ENCODE data around the gene RASSF7.

RASSF7 gene

DNA sequence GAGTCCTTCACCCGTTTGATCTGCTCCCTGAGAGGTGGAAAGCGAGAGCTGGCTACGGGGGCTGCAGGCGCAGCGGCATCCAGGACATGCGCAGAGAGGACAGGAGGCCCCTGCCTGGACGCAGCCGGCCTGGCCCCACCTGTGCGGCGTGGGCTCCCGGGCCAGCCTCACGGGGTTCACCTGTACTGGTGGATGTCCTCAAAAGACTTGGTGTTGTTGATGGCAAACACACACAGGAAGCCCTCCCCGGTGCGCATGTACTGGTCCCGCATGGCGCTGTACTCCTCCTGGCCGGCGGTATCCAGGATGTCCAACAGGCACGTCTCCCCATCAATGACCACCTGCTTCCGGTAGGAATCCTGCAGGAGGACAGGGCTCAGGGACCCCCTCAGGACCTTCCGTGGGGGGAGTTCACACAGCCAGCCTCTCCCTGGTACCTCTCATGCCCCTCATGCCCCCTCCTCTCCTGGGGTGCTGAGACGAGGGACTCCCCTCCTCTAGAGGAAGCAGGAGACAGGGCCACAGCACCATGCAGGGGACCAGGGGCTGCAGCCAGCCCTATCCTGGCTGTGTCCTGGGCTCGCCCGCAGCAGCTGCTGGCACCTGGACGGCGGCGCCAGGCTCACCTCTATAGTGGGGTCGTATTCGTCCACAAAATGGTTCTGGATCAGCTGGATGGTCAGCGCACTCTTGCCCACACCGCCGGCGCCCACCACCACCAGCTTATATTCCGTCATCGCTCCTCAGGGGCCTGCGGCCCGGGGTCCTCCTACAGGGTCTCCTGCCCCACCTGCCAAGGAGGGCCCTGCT is 27.0 kb upstream of the RASSF7 start:
- no peak for DNase-seq

DNA sequence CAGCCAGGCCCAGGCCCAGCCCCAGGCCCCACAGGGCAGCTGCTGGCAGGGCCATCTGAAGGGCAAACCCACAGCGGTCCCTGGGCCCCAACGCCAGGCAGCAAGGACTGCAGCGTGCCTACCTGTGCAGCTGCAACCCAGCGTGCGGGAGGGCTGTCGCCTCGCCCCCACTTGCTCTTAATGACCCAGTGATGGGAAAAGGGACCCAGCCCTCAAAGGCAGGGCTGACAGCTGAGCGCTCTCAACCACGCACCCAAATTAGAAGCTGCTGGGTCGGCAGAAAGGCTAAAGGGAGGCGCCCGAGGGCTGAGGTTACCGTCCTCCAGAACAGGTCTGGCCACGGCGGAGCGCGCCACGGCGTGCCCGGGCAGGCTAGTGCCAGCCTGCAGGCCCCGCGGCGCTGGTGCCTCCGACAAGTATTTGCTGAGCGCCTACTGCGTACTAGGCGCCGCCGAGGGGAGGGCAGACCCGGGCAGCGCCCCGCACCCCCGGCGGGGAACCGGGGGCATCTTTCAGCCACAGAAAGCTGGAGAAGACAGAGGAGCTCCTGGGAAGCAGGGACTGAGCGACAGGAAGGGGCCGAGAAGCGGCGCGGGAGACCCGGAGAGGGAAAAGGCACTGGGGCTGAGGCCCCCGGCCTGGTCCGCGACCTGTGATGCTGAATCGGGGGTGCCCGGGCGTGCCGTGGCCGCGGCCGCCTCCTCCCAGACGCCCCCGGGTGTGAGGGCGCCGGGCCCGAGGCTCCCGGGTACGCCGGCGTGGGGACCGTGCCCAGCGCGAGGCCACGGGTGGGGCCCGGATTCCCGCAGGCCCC is 26.2 kb upstream of the RASSF7 start:
- no peak for DNase-seq

DNA sequence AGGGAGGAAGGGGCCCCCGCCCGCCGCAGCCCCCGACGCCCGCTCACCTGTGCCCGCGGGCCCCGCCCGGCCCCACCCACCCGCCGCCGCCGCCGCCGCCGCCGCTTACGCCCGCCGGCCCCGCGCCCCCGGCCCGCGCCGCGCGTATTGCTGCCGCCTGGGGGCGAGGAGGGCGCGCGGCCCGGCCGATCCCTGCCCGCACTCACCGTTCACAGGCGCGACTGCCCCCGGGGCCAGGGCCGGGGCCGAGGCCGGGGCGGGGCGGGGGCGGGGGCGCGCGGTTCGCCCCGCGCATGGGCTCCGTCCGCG is 25.6 kb upstream of the RASSF7 start:
- no peak for DNase-seq

DNA sequence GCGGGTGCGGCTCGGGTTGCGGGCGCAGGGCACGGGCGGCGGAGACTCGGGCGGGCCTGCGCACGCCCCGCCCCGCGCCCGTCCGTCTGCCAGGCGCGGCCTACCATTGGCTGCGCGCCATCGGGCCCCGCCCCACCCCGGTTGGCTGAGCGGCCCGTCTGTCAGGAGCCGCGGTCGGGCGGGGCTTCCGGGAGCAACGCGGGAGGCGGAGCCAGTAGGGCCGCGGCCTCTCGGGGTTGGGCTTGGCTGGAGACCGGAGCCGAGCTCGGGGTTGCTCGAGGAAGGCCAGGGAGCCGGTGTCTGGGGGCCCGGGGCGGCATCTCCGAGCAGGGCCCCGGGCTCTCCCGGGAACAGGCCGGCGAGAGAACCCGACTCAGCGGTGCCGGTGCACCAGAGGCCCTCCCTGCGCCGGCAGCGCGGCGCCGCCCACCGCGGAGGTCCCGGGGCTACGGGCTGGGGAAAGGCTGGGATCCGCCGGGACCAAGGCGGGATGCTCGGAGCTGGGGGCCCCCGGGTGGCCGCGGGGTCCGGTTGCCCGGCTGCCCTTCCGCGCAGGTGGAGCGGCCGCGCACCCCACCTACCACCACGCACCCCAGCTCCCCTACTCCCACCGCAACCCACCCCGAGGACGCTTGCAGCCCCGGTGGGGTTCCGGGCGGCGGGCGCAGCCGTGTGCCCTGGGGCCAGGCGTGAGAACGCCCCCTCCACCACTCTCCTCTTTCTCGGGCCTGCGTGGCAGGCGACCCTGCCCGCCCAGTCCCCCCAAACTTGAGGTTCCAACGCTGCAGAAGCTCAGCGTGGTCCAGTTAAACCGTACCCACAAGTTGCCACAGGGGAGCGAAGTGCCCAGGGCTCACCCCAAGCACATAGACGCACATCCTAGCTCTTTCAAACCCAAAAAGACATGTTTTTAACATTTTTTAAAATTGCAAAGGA is 25.0 kb upstream of the RASSF7 start, which contains the start of gene HRAS:
TSS of gene HRAS (minus strand) at position 58 of the 936 bp plus-strand sequence.
- DNase-seq = peak; percentile 86

DNA sequence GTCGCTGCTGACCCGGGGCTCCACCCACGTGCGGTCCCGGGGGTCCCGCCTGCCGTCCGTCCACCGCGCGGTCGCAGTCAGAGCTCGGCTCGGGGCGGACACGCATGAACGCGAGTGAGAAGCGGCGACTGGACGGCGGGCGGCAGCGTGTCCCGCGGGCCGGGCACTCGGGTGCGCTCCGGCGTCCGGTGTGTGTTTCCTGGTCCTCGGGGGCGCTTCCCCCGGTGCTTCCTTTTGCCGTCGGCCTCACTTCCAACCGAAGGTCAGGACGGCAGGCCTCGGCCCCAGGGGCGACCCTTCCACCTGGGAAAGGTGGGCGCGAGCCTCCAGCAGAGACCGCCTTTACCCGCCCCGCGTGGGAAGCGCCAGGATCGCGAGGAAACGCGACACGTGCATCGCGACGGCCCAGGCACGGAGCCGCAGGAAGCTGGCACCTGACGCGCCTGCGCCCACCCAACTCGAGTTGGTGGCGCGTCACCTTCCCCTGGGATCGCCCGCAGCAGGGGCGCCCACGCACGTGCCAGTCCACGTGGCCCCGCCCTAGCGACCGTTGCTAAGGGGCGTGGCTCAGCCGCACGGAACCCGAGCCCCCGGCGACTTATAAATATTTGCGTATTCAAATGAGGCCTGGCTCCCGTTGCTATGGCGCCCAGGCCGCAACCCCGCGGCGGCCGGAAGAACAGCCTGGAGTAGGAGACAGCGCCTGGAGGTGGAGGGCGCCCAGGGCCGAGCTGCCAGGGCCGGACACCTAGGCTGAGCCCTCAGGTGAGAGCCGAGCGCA is 23.7 kb upstream of the RASSF7 start, which contains the start of gene LRRC56:
TSS of gene LRRC56 (plus strand) at position 687 of the 781 bp plus-strand sequence. CDS start 3,158 bp downstream, outside the sequence.
- peak; percentile 83 for DNase-seq

DNA sequence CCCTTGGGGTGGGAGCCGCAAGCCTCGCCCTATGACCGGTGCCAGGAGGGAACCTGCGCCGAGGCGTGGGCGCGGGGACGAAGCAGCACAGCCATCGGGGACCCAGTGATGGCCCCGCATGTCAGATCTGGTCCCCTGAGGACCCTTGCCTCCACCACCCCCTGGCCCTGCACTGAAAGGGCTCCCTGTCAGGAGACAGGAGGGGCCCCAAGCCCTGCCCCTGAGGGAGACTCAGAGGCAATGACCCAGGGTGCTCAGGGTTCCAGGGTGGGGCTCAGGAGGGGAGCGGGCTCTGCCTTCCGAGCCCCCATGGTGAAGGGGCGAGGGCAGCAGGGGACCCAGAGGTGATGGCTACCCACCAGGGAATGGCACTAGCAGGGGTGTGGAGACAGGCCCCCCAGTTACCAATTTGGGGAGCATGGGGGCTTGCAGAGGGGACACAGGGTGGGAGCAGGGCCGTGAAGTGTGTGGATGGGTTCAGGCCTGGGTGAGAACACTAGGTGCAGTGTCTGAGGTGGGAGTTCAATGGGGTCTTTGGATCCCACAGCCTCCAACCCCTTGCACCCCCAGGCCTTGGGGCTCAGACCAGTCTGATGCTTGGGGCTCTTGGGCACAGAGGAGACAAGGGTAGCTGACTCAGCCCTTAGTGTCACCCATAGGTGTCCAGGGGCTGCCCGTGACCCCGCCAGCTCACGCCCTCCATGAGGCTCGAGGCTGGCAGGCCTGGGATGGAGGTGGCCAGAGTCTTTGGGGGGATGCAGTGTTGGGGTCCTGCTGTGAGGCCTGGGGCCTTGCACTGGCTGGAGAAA is 22.9 kb upstream of the RASSF7 start:
- no peak for DNase-seq

DNA sequence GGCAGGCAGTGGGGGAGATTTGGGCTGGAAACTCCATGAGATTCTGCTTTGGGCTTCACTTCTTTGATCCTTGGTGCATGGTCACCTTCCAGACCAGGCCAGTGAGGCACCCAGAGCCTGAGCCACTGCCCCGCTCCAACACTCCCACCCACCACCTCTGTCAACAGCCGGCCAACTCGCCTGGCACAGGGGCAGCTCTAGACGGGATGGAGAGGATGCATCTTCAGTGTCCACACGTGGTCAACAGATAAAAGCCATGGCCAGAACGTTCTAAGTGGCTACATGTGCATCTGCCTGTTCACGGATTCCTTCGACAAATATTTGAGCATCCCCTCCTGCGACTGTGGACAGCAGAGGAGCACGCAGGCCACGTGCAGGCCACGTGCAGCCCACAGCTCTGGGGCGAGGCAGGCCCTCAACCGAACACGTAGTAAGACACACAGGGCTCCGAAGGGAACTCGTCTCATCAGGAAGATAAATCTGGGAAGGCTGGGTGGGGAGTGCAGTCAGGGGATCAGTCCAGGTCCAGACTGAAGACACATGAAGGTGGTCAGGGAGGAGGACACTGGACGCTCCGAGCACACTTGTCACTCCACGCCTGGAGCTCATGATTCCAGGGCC is 22.2 kb upstream of the RASSF7 start:
- DNase-seq = no peak

DNA sequence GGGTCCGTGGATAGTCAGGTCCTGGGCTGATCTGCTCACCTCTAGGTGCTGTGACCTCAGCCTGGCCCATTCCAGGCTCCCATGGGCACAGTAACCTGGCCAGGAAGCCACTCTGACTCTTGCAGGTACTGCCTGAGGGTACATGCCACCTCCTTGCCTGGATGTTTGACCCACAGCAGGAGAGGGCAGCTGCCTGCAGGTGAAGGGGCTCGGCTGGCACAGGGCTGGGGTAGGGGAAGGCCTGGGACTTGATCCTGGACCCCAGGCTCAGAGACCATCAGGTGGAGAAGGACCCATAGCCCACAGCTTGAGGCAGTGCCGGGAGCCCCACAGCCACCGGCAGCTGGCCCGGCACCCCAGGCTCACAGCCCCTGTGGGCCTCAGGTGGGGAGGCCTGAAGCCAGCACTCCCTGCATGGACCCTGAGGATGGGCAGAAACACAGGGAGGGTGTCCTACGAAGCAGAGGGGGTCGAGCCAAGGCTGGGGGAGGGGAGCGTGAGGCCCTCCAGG is 20.7 kb upstream of the RASSF7 start:
- no peak for DNase-seq

DNA sequence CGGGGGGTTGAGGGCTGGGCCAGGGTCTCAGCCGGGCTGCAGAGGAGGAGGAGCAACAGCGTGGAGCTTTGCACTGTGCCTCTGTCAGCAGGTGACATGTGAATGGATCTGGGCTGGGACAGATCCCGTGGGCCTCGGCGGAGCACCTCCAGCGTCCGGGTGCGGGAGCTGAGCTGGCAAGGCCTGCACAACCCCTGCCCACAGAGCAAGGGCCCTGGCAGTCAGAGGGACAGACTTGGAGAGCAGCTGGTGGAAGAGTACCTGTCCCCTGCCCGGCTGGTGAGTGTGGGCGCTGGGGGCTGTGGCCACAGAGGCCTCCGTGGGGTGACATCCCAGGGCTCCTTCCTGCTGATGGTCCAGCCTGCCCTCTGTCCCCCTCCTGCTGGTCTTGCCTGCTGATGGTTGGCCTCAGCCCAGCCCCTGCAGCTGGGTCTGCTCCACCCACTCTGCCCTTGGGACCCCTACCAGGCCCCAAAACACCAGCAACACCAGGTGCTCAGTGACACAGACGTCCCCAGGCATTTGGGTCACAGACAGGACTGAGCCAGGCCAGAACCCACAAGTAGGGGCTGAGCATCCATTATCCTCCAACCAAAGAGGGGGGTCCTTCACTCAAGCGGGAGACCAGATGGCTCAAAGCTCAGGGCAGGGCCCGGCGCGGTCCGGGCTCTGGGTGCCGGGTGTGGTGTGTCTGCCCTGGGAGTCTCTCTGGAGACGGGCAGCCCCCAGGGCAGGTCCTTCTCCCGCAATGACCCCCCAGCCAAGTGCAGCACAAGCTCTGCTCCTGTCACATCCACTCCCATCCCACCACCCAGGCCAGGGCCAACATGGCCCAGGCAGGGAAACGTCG is 20.0 kb upstream of the RASSF7 start:
- DNase-seq = no peak

DNA sequence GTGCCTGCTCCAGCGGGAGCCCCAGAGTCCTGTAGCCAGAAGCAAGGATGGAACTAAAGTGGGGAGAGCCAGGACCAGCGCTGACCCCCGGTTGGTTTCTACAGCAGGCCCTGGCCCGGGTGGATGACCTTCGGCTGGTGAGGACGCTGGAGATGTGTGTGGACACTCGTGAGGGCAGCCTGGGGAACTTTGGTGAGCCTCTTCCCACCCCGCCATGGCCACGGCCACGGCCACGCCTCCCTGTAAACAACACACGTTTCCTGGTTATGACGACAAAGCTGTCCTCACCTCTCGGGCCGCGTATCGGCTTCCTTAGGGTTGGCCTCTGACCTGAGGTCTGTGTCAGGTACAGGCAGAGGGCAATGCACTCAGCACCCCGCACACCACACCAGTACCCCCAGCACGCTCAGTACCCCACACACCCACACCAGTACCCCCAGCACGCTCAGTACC is 19.3 kb upstream of the RASSF7 start:
- no peak for DNase-seq

DNA sequence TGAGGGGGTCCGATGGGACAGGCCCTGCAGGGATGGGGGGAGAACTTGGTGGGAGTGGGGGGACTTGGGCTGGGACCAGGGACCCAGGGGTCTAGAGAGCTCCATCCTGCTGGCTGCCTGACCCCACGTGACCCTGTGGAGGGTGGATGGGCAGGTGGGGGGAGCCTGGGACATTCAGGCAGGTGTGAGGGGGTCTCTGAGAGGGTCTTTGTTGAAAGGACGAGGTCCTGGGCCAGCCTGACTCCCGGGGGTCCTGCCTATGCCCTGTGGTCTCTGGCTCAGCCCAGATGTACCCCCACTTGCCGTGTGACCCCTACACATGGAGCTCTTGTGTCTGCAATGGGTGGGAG is 16.0 kb upstream of the RASSF7 start:
- DNase-seq = no peak

DNA sequence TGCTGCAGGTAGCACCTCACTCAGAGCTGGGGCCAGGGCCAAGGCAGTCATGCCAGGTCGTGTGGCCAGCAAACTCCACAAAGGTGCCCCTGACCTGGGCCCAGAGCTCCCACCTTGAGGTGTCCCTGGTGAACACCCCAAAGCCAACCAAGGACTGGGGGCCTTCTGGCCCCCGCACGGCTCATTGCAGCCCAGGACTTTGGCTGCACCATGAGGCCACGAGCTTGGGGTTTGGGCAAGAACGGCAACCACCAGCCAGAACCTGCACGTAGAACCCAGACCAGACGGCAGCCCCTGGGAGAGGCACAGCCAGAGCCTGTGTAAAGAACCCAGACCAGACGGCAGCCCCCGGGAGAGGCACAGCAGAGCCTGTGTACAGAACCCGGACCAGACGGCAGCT is 15.6 kb upstream of the RASSF7 start:
- DNase-seq = no peak

DNA sequence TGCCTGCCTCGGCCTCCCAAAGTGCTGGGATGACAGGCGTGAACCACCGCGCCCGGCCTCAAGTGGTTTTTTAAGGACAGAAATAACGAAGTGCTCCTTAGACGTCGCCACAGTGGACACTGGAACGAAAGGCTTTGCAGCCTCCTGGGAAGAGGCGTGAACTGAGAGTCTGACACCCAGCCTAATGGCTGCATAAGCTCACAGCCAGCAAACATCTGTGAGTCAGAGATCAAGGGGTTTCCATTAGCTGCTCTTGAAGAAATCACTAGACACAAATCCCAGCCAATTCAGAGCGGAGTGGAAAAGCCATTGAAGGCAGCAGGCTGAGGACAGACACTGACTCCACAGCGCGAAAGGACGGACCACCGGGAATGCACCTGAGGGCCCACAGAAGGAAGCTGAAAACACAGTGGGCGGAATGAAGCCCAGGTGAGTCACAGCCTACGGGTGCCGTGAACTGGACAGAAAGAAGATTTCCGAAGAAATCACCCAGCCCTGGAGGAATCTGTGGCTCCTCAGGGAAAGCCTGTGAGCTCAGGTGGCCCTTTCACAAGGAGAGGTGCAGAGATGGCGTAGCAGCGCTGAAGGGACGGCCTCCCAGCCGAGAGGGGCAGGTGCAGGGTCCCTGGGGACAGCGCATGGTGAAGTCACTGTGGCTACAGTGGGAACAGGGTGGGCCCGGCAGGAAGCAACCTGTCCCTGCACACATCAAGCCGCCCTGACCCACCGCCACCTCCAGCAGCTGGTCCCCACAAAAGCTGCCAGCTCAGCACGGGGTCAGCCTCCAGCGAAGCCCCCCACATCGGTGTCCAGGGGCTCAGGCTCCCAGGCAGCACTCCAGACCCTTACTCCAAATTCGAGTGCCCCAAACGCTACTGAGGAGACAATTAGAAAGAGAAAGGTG is 11.8 kb upstream of the RASSF7 start:
- no peak for DNase-seq

DNA sequence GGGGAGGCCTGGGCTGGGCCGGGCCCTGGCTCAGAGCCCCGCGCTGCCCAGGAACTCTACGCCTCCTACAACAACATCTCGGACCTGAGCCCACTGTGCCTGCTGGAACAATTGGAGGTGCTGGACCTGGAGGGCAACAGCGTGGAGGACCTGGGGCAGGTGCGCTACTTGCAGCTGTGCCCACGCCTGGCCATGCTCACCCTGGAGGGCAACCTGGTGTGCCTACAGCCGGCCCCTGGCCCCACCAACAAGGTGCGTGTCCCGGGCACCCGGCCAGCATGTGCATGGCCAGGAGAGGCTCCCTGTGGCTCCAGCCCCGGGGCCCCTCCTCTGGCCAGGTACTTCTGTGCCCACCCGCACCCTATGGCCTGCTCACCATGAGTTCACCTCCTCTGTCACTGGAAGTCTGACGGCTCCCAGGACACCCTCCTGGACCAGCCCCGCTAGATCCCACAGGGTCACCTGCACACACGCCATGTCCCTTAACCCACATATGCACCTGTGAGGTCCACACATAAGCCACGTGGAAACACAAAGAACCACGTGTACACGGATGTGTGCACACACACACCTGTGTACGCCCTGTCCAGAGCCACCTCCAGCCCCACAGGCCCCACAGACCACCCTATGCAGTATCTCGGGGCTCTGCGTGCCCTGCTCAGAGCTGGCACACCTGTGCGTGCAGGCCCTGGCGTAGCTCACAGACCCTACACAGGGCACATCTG is 10.6 kb upstream of the RASSF7 start:
- DNase-seq = no peak

DNA sequence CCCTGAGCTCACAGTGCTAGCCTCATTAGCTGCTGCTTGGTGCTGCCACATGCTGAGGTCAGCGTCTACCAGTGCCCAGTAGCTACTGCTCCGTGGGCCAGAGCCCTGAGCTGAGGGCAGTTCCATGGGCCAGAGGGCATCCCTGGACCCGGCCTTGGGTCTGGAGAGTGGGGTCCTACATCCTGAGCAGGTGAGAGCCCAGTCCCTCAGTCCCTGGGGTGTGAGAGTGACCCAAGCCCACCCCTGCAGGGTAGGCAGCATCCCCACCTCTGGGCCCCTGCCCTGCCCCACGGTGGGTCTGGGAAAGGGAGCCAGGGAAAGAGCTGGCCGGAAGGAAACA is 10.1 kb upstream of the RASSF7 start:
- DNase-seq = no peak

DNA sequence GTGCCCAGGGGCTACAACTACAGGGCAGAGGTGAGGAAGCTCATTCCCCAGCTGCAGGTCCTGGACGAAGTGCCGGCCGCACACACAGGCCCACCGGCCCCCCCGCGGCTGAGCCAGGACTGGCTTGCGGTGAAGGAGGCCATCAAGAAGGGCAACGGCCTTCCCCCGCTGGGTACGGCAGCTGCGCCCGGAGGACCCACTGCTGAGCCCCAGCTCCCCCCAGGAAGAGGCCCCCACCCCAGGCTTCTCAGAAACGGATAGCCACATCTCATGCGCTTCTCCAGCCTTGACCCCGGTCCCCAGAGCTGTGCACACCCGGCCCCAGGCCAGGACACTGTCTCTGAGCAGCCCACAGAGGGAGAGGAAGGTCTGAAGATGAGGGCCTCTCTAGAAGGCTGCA is 9.6 kb upstream of the RASSF7 start:
- no peak for DNase-seq

DNA sequence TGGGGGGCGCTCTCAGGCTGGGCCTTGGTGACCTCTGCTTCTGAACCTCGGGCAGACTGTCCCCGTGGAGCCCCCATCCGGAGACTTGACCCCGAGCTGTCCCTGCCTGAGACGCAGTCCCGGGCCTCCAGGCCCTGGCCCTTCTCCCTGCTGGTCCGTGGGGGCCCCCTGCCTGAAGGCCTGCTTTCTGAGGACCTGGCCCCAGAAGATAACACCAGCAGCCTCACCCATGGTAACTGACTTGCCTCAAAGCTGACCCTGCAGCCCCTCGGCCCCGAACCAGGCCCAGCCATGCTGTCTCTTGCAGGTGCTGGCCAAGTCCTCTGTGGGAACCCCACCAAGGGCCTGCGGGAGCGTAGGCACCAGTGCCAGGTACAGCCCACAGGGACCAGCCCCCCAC is 9.2 kb upstream of the RASSF7 start:
- no peak for DNase-seq
